ENCODE measurements around the gene RBM12. TPM values are rescaled to one million over a fixed set of nuclear protein-coding genes. Genes with fewer than 3 reads are reported as not detected.

Gene RBM12
- total RNA-seq, 2 donors from 2014 or later: 71.1 to 92.4 TPM

GRCh38 chr20:35638751-35639150, 25.9 kb downstream of the RBM12 start:
- Mint-ChIP-seq H3K4me3 (no peak overlapping the region), H3K27me3 (ENCODE audit: low read depth) (no peaks in the 10 kb centered on the region), H3K27ac (peak overlapping the region; percentile 35), H3K36me3 (ENCODE audit: insufficient read depth in 2 of 2) (peaks cover 0 to 2% of the 10 kb centered on the region in 2 donors), H3K4me1 (ENCODE audit: low read depth) (peaks cover 70% of the 10 kb centered on the region), H3K9me3 (no peaks in the 10 kb centered on the region)
- DNase-seq (no peak), ATAC-seq (replicated peaks in 1 of 2) (no peak)

- no peaks in the 10 kb centered on the region for H3K9me3 Mint-ChIP-seq
- H3K27me3 Mint-ChIP-seq (ENCODE audit: low read depth): no peaks in the 10 kb centered on the region
- DNase-seq (no peak), ATAC-seq (replicated peaks in 1 of 2) (no peak)
- H3K36me3 Mint-ChIP-seq (ENCODE audit: insufficient read depth in 2 of 2): peaks cover 0 to 2% of the 10 kb centered on the region in 2 donors
- H3K4me3 Mint-ChIP-seq: no peak overlapping the region
- H3K27ac Mint-ChIP-seq: no peak overlapping the region
- peaks cover 55% of the 10 kb centered on the region for H3K4me1 Mint-ChIP-seq (ENCODE audit: low read depth)
Observed at GRCh38 chr20:35637276-35637675, 27.4 kb downstream of the RBM12 start.

GRCh38 chr20:35636095-35636494, 28.6 kb downstream of the RBM12 start:
- H3K4me3 Mint-ChIP-seq: no peak overlapping the region
- peaks cover 0 to 2% of the 10 kb centered on the region in 2 donors for H3K36me3 Mint-ChIP-seq (ENCODE audit: insufficient read depth in 2 of 2)
- H3K27ac Mint-ChIP-seq: peak overlapping the region; percentile 5
- peaks cover 45% of the 10 kb centered on the region for H3K4me1 Mint-ChIP-seq (ENCODE audit: low read depth)
- DNase-seq (no peak), ATAC-seq (replicated peaks in 1 of 2) (no peak)
- no peaks in the 10 kb centered on the region for H3K9me3 Mint-ChIP-seq
- H3K27me3 Mint-ChIP-seq (ENCODE audit: low read depth): no peaks in the 10 kb centered on the region

GRCh38 chr20:35635652-35636051, 29.0 kb downstream of the RBM12 start:
- Mint-ChIP-seq H3K27ac (no peak overlapping the region), H3K9me3 (no peaks in the 10 kb centered on the region), H3K36me3 (ENCODE audit: insufficient read depth in 2 of 2) (peaks cover 0 to 2% of the 10 kb centered on the region in 2 donors), H3K4me3 (no peak overlapping the region), H3K4me1 (ENCODE audit: low read depth) (peaks cover 40% of the 10 kb centered on the region), H3K27me3 (ENCODE audit: low read depth) (no peaks in the 10 kb centered on the region)
- ATAC-seq (replicated peaks in 1 of 2) (no peak), DNase-seq (no peak)

- no peaks in the 10 kb centered on the region for H3K9me3 Mint-ChIP-seq
- no peaks in the 10 kb centered on the region for H3K27me3 Mint-ChIP-seq (ENCODE audit: low read depth)
- H3K4me3 Mint-ChIP-seq: no peak overlapping the region
- H3K4me1 Mint-ChIP-seq (ENCODE audit: low read depth): peaks cover 22% of the 10 kb centered on the region
- ATAC-seq (replicated peaks in 1 of 2) (no peak), DNase-seq (no peak)
- no peak overlapping the region for H3K27ac Mint-ChIP-seq
- H3K36me3 Mint-ChIP-seq (ENCODE audit: insufficient read depth in 2 of 2): peaks cover 1 to 6% of the 10 kb centered on the region in 2 donors
Observed at GRCh38 chr20:35632539-35633115, 32.1 kb downstream of the RBM12 start.

GRCh38 chr20:35630636-35631035, 34.1 kb downstream of the RBM12 start:
- Mint-ChIP-seq H3K27ac (no peak overlapping the region), H3K36me3 (ENCODE audit: insufficient read depth in 2 of 2) (peaks cover 3 to 13% of the 10 kb centered on the region in 2 donors), H3K4me3 (no peak overlapping the region), H3K27me3 (ENCODE audit: low read depth) (no peaks in the 10 kb centered on the region), H3K4me1 (ENCODE audit: low read depth) (peaks cover 6% of the 10 kb centered on the region), H3K9me3 (no peaks in the 10 kb centered on the region)
- DNase-seq (no peak), ATAC-seq (replicated peaks in 1 of 2) (peak in 1 of 2 donors; percentile 50)

GRCh38 chr20:35629427-35630145, 35.1 kb downstream of the RBM12 start:
- Mint-ChIP-seq H3K27me3 (ENCODE audit: low read depth) (no peaks in the 10 kb centered on the region), H3K4me3 (no peak overlapping the region), H3K36me3 (ENCODE audit: insufficient read depth in 2 of 2) (peaks cover 3 to 13% of the 10 kb centered on the region in 2 donors), H3K4me1 (ENCODE audit: low read depth) (no peaks in the 10 kb centered on the region), H3K9me3 (no peaks in the 10 kb centered on the region), H3K27ac (no peak overlapping the region)
- DNase-seq: no peak
- ATAC-seq (replicated peaks in 1 of 2): no peak

- DNase-seq (no peak), ATAC-seq (replicated peaks in 1 of 2) (no peak)
- Mint-ChIP-seq H3K36me3 (ENCODE audit: insufficient read depth in 2 of 2) (peaks cover 3 to 13% of the 10 kb centered on the region in 2 donors), H3K27ac (no peak overlapping the region), H3K4me1 (ENCODE audit: low read depth) (no peaks in the 10 kb centered on the region), H3K27me3 (ENCODE audit: low read depth) (no peaks in the 10 kb centered on the region), H3K4me3 (no peak overlapping the region), H3K9me3 (no peaks in the 10 kb centered on the region)
Observed at GRCh38 chr20:35627121-35627520, 37.6 kb downstream of the RBM12 start.

GRCh38 chr20:35626386-35627001, 38.2 kb downstream of the RBM12 start:
- no peak for ATAC-seq (replicated peaks in 1 of 2)
- peaks cover 3 to 14% of the 10 kb centered on the region in 2 donors for H3K36me3 Mint-ChIP-seq (ENCODE audit: insufficient read depth in 2 of 2)
- no peak overlapping the region for H3K4me3 Mint-ChIP-seq
- no peaks in the 10 kb centered on the region for H3K27me3 Mint-ChIP-seq (ENCODE audit: low read depth)
- no peak for DNase-seq
- no peaks in the 10 kb centered on the region for H3K9me3 Mint-ChIP-seq
- H3K27ac Mint-ChIP-seq: no peak overlapping the region
- H3K4me1 Mint-ChIP-seq (ENCODE audit: low read depth): peaks cover 5% of the 10 kb centered on the region

- ATAC-seq (replicated peaks in 1 of 2) (no peak), DNase-seq (no peak)
- Mint-ChIP-seq H3K27ac (peak overlapping the region; percentile 70), H3K27me3 (ENCODE audit: low read depth) (no peaks in the 10 kb centered on the region), H3K4me3 (no peak overlapping the region), H3K9me3 (no peaks in the 10 kb centered on the region), H3K4me1 (ENCODE audit: low read depth) (peaks cover 13% of the 10 kb centered on the region), H3K36me3 (ENCODE audit: insufficient read depth in 2 of 2) (peaks cover 3 to 15% of the 10 kb centered on the region in 2 donors)
Observed at GRCh38 chr20:35625584-35626385, 38.9 kb downstream of the RBM12 start.

- H3K9me3 Mint-ChIP-seq: no peaks in the 10 kb centered on the region
- DNase-seq: no peak
- no peaks in the 10 kb centered on the region for H3K27me3 Mint-ChIP-seq (ENCODE audit: low read depth)
- H3K4me1 Mint-ChIP-seq (ENCODE audit: low read depth): peaks cover 53% of the 10 kb centered on the region
- H3K27ac Mint-ChIP-seq: no peak overlapping the region
- no peak for ATAC-seq (replicated peaks in 1 of 2)
- peaks cover 2 to 8% of the 10 kb centered on the region in 2 donors for H3K36me3 Mint-ChIP-seq (ENCODE audit: insufficient read depth in 2 of 2)
- H3K4me3 Mint-ChIP-seq: no peak overlapping the region
Observed at GRCh38 chr20:35621560-35621946, 43.1 kb downstream of the RBM12 start.

- Mint-ChIP-seq H3K4me3 (no peak overlapping the region), H3K27ac (no peak overlapping the region), H3K9me3 (no peaks in the 10 kb centered on the region), H3K4me1 (ENCODE audit: low read depth) (peaks cover 56% of the 10 kb centered on the region), H3K36me3 (ENCODE audit: insufficient read depth in 2 of 2) (peaks cover 2 to 8% of the 10 kb centered on the region in 2 donors), H3K27me3 (ENCODE audit: low read depth) (no peaks in the 10 kb centered on the region)
- no peak for ATAC-seq (replicated peaks in 1 of 2)
- DNase-seq: no peak
Observed at GRCh38 chr20:35620818-35621559, 43.7 kb downstream of the RBM12 start.
